ENCODE measurements around the gene TFPI.

Gene TFPI

GRCh38 chr2:187544371-187545080, 9.7 kb downstream of the TFPI start:
- no peak for TF ChIP-seq CTCF (IDR thresholded peaks at IDR 0.05)

- TF ChIP-seq CTCF (IDR thresholded peaks at IDR 0.05): no peak
These were observed 10.7 kb downstream of the TFPI start for GRCh38 chr2:187543488-187543887.

GRCh38 chr2:187542123-187542522, 12.1 kb downstream of the TFPI start:
- no peak for TF ChIP-seq CTCF (IDR thresholded peaks at IDR 0.05)

- TF ChIP-seq CTCF (IDR thresholded peaks at IDR 0.05): no peak
These were observed 12.8 kb downstream of the TFPI start for GRCh38 chr2:187541086-187542085.

GRCh38 chr2:187532333-187533120, 21.7 kb downstream of the TFPI start:
- no peak for TF ChIP-seq CTCF (IDR thresholded peaks at IDR 0.05)

GRCh38 chr2:187529977-187530721, 24.1 kb downstream of the TFPI start:
- no peak for TF ChIP-seq CTCF (IDR thresholded peaks at IDR 0.05)
